RPMI8226 (cell line): ENCODE measurements around the gene KCTD6.

Experiments
- DNase-seq: peaks from one replicate; pipeline ENCODE4 v3.0.0-alpha.2; 2015

KCTD6 gene

DNA sequence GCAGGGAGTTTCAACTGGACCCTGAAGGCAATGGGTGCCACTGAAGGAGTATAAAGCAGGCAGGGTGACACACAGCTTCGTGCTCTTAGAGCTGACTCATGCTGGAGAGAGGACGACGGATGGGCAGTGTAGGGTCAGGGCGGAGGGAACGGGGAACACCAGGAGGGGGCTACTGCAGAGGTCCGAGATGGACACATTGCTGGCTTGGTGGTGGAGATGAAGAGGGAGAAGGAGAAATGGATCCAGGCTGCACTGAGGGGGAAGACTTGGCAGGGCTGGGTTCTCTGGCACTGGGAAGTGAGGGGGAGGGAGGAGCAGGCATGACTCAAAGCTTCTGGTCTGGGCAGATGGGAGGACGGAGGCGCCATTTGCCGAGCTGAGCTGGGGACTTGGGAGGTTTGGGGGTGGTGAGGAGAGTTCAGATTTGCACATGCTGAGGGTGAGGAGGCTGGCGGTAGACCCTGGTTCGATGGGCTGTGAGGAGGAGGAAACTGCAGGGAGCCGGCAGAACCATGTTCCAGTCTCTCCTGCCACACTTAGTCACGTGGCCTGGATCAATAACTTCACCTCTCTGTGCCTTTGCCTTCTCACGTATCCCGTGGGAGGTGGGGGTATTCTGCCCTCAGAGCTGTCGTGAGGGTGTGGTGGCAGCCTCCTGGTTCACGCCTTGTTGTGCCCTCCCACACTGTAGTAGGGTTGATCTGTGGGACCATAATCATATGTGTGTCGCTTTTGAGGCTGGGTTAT is 4.6 kb upstream of the KCTD6 start:
- no peak for DNase-seq

DNA sequence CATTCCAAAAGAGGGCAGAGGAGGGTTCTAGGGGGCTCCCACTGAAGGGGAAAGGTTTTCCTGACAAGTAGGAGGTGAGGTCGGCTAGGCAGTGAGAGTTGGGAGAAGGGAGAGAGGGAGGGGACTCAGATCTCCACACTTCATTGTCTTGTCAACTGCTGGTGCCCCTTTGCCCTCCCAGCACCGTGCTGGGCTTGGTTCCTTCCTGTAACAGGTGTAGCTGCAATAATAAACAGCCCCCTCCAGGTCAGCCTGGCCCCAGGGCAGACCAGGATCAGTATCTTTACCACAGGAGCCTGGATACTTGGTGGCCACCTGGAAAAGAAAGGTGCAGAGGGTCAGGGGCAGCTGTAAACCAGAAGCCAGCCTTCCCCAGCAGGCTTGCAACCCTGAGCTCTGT is 2.9 kb upstream of the KCTD6 start:
- no peak for DNase-seq

DNA sequence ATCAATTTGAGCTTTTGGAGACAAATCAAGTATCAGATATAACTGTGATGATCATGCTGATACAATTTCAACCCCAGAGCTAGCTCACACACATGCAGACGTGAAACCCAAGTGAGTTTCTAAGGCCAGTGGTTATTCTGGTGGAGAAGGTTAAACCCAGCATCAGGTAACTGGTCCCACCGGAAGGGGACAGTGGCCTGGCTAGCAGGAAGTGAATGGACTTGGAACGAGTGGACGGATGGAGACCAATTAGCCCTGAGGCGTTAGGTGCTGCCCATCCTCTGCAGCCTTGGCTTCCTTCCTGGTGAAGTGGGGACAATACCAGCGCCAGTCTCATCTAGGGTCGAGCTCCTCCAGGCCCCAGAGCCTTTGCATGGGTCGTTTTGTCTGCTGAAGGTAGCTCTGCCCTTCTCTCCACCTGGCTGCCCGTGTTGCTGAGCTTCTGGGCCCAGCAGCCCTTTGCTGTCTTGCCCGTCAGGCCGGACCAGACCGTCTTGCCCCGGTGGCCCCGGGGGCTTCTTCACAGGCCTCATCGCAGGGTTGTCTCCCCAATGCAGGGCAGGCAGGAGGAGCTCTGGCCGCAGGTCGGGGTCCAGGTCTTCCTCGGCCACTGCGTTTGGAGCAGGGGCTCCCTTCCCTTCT is 915 bp upstream of the KCTD6 start:
- DNase-seq = no peak

DNA sequence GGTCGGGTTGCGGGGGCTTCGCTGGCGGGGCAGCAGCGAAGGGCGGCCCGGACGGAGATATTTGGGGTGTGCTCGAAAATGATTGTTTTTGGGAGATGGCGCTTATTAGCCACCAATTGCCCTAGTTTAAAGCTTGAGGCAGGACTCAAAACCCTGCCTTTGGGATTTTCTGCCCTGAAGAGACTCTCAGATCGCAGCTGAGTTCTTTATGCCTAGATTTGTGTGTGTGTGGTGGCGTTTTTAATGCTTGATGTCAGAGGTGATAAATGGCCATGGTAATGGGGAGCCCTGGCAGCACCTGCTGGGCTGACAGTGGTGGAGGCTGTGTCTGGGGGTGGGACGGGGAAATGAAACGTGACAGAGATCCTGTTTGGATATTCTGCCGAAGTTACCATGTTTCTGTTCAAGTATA is 604 bp downstream of the KCTD6 start:
- peak; percentile 50 for DNase-seq

DNA sequence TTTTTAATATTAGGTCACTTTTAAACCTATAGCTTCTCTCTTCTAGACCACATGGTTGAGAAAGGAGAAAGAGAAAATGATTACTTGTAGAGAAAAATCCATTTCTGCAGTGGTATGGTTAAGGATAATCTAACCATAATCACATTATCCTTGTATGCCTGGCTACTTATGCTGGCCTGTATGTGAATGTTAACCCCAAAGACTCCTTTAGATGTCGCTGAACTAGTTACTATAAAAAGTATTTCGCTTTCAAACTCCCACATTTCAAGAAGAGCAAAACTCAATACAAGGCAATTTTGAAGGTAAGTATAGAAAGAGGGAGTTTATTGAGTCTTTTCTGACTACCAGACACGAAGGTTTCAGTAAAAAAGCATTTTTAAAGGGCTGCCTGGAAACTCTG is 2.2 kb downstream of the KCTD6 start:
- no peak for DNase-seq

DNA sequence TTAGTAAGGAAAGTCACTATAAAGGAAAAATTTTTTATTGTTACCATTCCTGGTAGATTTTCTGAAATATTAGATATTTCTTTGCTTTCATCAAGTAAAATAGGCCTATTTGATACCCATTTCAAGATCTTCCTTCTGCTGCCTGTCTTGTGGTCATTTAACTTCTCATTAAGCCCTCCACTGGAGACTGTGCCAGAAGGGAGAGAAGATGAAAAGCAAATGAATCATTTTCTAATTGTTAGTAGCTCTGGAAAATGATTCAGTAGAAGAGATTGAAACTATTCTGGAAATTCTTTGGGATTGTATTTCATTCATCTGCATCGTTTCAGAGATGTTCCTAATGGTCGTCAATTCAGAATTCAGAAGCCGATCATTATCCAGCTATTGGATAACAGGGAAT is 3.2 kb downstream of the KCTD6 start:
- no peak for DNase-seq

DNA sequence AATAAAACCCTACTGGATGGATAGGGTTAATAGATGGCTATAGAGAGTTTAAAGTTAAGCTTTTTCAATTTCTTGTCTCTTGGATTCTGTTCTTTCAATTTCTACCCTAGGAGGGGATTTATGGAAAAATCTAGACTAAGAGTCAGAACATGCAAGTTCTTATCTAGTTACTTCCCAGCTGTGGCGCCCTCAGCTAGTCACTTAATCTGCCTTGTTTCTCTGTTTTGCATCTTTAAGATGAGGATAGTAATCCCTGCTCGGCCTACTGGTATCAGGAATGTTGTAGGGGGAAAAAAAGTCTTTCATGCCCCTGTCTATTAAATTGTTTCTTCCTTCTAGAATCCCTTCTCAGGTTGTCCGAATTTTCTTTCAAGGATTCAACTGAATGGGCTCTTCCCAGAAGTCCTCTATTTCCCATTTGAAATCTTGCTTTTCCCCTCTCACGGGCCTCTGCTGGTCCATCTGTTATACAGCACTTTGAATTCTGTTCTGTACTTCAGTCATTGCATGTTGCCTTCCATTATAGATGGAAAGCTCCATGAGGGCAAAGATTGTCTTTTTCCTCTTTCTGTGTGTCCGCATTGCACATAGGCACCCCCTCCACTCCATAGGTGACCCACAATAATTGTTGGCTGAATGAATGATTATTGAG is 4.4 kb downstream of the KCTD6 start:
- DNase-seq = no peak

DNA sequence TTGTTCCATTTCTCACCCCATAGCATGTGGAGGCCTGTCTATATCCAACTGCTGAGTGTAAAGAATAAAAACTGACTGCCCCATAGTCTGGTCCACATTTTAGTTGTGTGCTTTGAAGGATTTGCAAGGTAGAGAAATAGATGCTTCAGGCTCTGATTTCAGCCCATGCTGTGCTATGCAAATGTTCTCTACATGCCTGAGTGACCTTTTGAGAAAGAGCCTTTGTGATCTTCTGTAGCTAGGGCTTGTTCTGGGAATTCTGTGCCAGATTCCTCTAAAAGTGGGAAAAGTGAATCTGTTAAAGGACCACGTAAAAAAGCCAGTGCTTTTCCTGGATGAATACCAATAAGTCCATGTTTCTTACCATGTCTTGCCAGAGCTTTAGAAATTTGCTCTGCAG is 5.2 kb downstream of the KCTD6 start:
- no peak for DNase-seq

DNA sequence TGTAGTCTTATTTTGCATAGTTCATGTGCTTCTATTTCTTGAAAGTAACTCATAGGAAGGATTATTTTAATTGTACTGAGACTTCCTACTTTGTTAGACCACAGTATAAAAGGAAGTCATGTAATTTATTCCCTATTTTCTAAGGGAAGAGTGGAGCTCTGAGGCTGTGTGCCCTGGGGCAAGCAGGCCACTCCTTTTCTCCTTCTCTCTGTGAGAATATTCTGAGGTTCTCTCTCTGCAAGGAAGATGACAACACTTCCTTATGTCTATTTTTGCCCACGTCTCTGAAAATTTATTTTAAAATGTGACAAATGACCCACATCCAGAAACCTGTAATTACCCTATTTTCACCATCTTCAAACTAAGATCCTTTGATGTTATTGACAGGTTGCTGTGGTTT is 11.0 kb downstream of the KCTD6 start:
- DNase-seq = no peak

DNA sequence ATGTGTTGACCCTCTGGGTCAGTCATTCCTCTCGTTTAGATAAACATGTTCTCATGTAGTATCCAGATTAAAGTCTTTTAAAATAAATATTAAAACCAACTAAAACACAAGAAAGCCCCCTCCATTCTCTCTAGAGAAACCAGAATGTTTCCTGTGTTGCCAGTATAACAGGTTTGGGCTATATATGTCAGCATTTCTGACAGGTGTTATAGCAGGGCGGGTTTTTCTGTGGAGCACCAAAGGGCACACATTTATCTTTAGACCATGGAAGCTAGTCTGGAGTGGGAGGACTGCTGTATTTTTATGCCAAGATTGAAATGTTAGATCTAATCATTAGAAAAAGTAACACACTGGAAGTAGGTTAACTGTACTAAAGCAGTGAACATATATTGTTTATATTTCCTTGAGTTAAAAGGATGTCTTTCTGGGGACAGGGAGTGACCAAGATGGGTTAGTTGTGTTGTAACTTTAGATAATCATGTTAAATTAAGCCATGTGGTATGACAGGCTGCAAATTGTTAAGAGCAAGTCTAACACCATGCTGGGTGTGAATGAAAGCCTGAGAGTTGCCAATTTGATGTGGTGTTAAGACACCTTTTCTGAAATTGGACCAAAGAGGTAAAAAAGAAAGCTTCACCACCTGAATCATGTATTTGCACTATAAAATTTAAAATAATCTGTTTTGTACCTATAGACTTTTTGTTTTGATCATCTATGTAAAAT is 15.6 kb downstream of the KCTD6 start:
- no peak for DNase-seq

DNA sequence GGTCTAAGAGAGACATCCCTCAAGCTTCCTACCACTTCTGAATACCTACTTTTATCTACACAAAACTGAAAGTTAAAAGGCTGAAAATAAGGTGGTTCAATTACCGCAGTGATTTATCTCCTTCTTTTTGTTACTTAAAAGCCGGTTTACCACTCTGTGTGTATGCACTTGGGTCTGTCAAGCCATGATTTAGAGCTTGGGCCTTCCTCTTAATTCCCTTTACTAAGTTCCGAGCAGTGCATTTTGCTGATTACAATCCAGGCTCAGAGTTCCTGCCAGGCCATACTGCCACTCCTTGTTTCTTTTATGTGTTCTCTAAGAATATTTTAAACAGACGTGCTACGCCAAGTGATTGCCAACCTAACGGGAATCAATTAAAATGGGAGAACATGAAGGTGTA is 16.5 kb downstream of the KCTD6 start:
- no peak for DNase-seq

DNA sequence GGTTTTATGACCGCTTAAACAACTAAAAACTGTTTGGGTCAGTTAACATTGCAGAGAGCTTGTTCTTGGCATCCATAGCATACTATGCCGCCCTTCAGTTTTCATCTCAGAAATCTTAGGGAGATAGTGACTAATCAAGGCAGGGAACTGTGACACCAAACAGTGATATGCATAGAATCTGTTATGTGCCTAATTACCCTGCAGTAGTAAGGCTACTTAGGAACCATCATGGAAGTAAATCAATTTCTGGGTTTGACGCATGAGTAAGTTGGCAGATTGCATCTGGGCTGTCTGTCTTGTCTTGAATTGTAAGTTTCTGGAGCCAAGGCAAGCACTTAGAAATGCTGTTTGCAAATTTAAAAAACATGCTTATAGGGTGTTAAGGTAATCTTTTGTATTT is 22.5 kb downstream of the KCTD6 start:
- no peak for DNase-seq

DNA sequence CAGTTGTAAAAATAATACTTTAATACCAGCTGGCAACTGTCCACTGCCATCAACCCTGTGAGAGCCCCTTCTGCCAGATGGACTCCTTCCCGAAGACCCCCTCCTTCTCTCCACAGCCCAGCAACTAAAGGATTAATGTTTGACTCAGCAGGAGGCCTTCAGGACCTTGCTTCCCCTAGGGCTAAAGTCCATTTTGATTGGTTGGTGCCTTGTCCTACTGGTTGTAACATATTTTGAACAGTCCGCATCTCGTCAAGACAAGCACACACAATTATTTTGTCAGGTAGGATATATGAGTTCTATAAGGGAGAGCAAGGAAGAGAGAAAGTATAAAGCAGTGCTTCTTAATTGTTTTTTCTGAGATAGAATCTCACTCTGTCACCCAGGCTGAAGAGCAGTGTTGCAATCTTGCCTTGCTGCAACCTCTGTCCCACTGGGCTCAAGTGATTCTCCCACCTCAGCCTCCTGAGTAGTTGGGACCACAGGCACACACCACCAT is 26.4 kb downstream of the KCTD6 start:
- DNase-seq = no peak

DNA sequence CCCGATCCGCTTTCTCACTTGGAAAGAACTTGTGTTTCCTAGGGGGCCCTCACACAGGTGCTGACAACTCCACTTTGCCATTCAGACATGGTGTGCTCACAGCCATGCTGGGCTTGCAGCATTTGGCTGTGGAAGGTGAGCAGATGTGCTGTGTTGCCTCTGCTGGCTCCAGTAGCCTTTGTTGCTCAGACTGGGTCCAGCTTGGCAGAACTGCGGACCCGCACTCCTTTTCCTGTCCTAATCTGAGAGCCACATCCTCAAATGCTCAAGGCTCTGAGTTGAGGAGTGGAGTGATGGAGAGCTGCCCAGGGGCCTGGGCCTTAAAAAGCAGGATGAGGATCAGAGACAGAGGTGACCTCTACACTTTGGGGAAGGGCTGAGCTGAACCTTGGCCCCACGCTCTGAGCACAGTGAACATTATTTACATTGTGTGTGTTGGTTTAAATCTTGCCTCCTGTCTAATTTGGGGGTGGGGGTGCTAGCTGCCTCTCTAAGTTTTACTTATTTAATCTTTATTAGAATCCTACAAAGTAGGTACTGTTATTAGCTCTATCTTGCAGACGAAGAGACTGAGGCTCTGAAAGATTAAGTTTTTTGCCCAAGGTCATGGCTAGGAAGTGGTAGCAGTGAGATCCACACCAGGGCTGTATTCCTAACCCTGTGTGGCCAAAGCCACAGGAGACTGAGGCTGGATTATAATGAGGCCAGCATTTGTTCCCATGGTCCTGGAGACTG is 27.9 kb downstream of the KCTD6 start:
- DNase-seq = no peak

DNA sequence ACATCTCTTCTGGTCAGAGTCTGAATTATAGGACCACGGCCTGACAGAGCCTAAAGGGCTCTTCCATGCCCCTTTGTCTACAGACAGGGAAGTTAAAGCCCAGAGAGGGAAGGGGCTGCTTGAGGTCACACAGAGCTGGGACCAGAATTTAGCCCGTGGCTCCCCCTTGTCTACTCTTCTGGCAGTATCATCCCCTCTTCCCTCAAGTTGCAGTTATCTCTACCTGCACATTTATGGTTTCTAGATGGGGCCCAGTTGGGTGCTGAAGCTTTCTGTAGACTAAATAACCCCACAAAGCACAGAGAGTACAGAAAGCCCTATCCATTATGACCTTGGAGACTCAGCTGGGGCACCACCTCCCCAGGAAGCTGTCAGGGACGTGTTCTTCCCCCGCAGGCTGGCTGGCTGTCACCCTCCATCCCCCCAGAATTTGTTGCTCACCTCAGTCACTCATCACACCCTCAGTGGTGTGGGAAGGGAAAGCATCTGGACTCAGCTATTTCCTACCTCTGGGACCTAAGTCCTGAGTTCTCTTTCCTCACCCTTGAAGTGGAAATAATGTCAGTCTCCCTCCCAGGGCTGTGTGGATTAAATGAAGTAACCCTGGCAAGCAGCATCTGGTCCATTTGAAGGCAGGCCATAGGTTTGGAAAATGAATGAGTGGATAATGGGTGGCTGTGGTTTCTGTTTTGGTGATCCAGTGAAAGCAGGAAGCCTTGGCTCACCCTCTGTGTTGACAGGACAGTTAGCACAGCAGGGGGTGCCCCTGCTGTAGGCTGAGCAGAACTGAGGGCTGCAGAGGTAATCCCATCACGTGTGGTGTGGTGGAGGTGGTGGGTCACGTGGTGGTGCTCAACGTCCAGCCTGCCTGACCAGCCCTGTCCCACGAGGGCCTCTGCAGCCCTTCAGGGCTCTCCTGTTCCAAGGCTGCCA is 28.8 kb downstream of the KCTD6 start:
- no peak for DNase-seq

DNA sequence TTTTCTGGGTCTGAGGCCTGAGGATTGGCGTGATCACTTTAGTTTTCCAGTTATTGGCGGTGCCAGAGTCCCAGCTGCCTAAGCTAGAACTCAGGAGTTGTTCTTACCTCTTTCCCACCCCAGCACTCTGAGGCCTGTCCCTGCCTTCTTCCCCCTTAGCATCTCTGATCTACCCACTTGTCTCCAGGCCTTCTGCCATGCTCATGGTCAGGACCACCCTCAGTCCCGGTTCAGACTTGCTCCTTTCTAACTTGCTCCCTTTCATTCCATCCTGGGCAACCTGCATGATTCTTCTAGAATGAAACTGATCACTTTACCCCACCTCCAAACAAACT is 29.4 kb downstream of the KCTD6 start:
- no peak for DNase-seq

DNA sequence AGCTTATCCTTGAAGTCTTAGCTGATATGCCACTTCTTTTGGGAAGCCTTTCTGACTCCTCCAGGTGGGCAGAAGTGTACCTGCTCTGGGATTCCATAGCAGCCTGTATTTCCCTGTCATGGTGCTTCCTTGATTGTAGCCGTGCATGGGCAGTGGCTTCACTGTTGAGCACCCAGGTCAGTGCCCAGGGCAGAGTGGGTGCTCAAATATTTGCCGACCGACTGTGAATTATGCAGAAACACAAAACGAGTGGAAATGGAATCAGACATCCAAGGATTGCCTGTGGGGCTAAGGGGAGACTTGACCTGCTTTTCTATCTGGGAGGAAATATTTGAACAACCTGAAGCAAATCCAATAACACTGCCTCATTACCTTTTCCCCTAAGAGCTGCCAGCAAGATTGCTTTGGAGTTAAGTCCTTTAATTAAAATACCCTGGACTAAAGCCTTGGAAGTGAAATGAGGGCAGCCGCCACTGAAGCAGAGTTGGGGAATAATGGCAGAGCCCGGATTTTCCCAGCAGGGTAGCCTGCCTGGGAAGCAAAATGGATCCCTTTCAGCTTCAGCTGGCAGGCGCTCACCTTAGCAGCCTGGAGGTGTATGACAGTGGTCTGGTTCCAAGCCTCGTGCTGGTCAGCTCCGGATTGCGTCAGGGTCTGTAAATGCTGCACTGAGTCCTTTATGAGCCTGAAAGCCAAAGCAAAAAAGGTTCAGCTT is 30.2 kb downstream of the KCTD6 start:
- DNase-seq = no peak

DNA sequence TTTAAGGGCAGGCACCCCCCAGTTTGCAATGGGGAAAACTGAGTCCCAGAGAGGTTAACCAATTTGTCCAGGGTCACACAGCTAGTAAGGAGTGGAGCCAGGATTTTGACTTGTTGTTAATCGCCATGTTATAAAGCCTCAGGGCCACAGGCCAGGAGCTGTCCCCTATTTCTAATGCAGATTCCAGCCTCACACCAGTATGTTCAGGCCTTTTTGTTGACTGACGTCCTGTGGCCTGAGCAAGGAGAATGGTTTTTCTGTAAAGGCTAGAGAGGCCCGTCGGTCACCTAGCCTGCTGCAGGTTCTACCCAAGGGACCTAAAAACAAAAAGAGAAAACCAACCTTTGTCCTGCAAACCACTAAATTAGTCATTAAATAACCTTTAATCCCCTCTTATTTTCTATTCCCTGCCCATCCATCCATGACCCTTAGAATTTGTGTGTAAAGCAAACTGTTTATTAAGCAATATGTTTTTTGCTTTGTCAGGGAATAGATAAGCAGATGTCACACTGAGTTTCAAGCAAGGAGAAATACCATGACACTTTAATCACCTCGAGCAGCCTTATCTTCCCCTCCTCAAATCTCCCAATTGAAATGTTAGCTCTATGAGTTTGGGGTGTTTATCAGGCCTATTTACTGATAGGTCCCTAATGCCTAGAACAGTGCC is 31.0 kb downstream of the KCTD6 start:
- DNase-seq = no peak

DNA sequence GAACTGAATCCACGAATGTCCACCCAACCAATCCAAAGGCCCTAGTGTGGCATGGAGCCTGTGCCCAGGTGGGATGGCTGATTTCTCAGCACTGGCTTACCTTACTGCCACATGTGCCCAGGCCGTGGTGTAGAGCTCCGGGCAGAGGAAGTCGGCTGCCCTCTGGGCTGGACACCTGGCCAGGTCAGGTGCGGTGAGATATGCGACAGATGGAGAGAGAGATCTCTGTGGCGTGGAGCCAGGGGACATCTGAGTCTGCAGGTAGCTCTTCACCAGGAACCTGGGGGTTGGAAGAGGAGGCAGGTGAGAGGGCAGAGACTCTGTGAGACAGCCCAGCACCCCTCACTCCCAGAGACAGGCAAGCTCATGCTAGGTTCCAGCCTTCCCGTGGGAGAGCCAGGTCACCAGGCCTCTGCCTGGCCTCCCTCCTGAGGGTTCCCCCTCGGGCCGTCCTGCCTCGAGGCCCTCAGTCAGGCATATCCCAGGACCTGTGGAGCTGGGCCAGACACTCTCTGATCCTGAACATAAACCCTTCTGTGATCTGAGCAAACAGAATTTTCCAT is 32.5 kb downstream of the KCTD6 start:
- no peak for DNase-seq

DNA sequence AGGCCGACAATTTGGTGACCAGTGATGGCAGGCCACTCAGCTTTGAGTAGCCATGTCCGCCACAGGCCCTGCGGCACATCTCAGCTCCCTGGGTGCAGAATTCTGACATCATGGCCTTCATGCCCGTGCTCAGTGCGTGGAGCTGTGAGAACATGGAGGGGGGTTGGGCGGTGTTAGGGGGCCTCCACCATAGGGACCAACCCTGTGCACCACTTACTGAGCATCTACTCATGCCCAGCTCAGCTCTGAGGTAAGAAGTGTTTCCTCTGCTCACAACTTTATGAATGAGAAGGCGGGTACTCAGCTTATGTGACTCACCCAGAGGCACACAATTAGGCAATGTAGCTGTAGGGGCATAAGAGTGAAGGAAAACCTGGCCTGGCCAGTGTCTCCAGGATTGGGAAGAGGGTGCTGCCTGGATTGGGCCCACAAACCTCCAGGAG is 34.6 kb downstream of the KCTD6 start:
- no peak for DNase-seq
